ENCODE measurements around the gene CEP192.
"Not testable (repeated sequence)": the region's sequence is repeated elsewhere in the genome, so short reads cannot be mapped to it uniquely, and the experiment has no call there.

CEP192 gene

GRCh38 chr18:13032173-13032572 is 41.0 kb downstream of the CEP192 start:
- no peak for DNase-seq

DNA sequence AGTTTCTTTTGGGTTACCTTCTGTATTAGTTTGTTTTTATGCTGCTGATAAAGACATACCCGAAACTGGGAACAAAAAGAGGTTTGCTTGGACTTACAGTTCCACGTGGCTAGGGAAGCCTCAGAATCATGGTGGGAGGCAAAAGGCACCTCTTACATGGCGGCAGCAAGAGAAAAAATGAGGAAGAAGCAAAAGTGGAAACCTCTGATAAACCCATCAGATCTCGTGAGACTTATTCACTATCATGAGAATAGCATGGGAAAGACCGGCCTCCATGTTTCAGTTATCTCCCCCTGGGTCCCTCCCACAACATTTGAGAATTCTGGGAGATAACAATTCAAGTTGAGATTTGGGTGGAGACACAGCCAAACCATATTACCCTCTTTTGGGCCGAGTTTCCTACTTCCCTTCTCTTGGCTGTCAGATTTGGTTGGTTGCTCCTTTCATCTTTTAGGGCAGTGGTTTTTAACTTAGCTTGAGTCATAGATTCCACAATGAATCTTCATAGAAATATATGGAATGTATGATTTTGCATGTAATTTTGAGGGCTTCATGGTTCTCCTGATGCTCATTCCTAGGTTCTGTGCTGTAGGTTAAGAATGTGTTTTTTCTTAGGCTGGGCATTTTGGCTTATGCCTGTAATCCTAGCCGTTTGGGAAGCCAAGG is 44.2 kb downstream of the CEP192 start:
- DNase-seq, result no peak

DNA sequence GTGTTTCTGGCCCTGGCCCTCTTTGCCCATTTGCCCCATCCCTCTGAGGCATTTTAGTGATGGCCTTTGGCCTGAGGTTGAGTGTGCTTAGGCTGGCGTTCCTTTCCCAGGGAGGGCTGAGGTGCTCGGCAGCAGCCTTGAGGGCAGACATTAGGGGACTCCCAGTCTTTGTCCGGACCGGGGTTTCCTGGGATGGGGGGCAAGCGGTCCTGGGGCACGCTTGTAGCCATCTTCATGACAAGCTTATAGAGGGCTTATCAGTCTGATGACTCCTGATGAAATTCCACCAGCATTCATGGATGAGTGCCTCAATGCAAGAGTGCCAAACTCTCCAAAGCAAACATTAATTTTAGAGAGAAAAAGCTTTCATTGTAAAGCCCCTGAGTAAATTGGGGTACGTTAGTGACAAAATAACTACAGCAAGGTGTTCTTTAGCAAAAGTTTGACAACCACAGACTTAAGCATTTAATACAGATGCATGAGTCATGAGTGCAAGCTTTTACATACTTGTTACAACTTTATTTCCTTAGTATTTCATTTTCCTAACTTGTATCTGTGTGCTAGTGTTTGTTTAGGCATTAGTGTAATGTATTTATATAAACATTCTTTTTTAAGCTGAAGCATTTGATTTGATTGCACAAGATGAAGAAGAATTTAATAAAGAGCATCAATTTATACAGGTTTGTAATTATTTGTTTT is 45.6 kb downstream of the CEP192 start:
- DNase-seq, result no peak

DNA sequence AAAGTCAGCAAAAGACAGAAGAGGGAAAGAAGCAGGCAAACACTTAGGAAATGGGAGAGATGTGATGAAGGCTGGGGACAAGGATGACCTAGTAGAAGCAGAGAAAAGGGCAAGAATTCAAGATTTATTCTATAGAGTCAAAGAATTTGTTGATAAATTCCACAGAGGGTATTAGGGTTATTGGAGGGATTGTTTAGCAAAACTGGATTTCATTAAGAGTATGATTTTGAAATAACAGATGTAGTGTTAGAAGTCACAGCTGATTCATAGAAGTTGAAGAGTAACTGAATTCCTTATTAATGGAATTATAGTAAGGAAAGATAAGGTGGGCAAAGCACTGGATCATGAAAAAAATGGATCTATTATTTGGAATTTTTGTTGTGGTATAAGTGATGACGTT is 48.6 kb downstream of the CEP192 start:
- no peak for DNase-seq

- DNase-seq, result no peak
These were observed 51.9 kb downstream of the CEP192 start for GRCh38 chr18:13043066-13043465.

DNA sequence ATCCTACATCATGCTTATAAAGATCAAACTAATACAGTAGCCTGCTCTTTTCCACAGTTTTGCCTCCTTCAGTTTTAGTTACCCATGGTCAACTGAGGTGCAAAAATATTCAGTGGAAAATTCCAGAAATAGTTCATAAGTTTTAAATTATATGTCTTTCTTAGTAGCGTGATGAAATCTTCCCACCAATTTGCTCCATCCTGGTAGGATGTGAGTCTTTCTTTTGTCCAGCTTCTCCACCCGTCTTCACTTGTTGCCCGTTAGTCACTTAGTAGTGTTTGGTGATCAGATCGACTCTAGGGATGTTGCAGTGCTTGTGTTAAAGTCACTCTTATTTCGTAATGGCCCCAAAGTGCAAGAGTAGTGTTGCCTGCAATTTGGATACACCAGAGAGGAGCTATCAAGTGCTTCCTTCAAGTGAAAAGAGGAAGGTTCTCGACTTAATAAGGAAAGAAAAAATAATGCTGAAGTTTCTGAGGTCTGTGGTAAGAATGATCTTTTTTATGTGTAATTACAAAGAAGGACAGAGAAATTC is 57.0 kb downstream of the CEP192 start:
- DNase-seq, result no peak

DNA sequence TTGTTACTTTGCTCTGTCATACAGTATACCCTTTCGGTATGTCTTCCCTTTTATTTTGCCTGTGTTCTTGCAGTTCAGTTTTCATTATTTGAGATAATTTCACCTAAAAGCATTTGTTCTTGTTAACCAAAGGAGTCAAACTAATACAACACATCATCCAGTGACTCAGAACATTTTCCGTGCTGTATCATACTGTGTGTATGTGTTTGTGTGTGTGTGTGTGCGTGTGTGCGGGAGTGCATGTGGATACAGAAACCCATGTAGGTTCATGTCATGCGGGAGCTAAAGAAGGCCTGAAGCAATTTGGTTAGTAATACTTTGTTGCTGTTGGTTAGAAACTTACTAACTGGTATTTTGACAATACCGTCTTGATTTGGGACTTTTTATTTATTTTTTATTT is 60.0 kb downstream of the CEP192 start:
- no peak for DNase-seq

- no peak for DNase-seq
These were observed 60.8 kb downstream of the CEP192 start for GRCh38 chr18:13051950-13052349.

DNA sequence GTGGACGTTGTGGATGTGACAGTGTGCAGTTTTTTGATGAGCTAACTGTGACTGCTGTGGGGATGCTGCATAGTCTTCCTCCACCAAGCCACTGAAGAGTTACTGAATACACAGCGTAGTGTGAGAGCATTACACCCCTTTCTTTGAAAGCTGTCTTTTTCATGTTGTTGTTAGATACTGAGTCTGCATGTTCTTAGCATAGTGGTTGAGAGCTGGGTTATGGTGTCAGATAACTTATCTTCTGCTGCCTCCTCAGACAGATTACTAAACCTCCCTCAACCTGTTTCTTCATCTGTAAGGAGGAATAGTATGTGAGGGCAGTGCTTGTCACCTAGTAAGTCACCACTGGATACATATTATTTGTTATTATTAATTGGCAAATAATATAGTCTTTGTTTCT is 63.2 kb downstream of the CEP192 start:
- DNase-seq, result no peak

DNA sequence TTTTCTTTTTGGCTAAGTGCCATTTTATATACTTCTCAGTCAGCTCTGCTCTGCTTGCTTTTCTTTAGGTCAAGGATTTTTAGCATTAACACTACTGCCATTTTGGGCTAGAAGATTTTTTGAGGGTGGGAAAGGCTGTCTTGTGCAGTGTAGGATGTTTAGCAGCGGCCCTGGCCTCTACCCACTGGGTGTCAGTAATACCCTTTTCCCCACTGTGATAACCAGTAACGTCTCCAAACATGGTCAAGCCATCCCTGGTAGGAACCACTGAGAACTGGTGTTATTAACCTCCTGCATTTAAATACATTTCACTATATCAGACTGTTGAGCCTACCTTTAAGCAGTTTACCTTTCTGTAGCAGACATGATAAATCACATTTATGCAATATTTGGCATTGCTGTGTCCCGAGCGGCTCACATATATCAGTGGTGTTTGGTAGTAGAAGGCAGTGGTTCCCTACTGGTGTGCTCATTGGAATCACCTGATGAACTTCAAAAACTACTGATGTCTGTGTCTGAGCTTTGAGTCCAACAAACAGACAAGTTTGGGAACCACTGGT is 70.5 kb downstream of the CEP192 start:
- DNase-seq, result no peak

- DNase-seq, result no peak
These were observed 76.0 kb downstream of the CEP192 start for GRCh38 chr18:13067124-13067523.

DNA sequence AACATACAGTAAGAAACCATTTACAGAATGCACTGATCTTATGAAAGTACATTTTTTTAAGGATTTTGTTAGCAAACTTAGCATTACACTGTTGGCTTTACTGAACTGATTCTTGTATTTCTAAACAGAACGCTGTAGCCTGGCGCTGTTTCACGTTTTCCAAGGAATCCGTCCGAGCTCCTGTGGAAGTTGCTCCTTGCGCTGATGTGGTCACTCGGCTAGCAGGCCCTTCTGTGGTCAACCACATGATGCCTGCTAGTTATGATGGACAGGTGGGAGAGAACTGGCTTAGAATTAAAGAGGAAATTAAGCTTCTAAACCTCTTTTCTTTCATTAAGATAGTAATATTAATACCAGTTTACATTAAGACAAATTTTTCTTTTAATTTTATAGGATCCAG is 76.8 kb downstream of the CEP192 start:
- no peak for DNase-seq

DNA sequence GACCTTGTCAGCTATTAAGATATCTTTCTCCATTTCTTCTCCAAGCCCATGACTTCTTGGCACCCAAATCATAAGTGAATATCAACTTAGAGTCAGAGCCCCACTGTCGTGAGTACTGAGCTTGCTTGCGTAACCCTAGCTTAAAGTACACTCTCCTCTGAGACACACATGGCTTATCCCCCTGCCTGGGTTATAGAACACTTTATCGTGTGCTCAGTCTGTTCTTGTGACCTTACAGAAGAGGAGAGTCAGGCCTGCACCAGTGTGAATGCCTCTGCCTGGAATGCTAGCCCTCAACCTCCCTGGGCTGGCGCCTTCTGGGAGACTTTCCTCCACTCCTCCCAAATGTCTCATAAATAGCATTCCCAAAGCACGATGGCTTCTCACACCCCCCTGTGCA is 79.3 kb downstream of the CEP192 start:
- DNase-seq, result no peak

DNA sequence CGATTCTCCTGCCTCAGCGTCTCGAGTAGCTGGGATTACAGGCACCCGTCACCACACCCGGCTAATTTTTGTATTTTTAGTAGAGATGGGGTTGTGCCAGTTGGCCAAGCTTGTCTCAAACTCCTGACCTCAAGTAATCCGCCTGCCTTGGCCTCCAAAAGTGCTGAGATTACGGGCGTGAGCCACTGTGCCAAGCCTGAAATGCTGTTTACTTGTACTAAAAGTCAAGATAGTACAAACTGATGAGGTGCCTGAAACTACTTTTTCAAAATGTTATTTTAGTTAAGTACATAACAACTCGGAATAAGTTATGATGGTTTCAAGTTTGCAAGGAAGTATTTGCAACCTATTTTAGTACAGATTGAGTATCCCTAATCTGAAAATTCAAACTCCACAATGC is 85.7 kb downstream of the CEP192 start:
- DNase-seq, result no peak

DNA sequence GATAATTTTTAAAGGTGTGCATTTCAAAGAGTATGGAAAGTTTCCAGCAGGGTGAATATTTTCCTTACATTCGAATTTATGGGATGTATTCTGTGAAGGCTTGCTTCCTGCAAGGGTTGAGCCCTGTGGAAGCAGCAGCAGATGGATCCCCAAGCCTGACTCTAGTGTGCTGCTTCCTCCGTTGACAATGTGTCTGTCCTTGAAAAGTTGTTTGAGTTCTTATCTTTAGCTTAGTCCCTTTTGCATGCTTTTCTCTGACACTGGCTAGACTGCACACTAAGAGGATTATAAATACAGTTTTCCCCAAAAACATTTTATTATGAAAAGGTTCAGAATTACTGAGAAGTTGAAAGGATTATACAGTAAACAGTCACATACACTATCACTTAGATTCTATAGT is 86.3 kb downstream of the CEP192 start:
- no peak for DNase-seq

- DNase-seq, result not testable (repeated sequence)
These were observed 86.9 kb downstream of the CEP192 start for GRCh38 chr18:13078065-13078464.

DNA sequence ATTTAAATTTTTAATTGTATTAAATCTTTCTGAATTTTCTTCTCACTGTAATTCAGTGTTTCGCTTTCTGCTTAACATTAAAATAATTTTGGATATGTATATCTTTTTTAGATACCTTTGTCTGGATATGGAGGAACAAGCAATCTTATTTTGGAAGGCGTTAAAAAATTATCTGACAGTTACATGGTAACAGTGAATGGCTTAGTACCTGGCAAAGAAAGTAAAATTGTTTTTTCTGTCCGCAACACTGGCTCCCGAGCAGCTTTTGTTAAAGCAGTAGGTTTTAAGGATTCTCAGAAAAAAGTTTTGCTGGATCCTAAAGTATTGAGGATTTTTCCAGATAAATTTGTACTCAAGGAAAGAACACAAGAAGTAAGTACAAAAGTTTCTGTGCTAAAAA is 95.7 kb downstream of the CEP192 start:
- no peak for DNase-seq

DNA sequence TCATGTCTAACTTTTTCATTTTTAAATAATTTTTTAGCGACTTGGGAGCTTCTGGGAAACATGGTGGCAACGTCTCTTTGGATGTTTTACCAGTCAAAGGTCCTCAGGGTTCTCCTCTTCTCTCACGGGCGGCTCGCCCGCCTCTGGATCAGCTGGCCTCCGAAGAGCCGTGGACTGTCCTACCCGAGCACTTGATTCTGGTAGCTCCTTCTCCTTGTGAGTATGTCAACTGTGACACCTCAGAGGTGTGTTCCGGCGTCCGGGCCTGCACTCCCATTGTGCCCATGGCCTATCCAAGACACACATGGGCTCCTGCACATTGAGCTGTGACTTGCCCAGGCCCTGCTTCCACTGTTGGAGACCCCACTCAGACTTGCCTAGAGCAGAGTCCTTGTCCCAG is 104.3 kb downstream of the CEP192 start:
- no peak for DNase-seq

GRCh38 chr18:13096232-13096631 is 105.1 kb downstream of the CEP192 start:
- no peak for DNase-seq

DNA sequence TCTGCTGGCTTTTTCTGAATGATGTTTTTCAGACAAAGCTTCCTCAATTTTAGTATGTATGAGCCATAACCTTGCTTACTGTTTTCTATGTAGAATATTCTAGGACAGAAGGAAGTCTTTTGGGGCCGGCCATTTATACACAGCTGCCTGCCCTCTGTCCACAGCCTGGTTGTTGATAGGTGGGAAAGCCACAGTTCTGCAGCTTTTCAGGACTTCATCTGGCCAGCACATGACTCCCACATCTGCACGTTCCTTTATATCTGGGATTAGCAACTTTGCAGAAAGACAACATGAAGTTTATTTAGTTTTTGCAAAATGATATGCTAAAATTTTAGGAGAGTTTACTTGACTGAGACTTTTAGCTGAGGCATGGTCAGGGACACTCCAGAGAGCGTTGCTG is 105.6 kb downstream of the CEP192 start:
- no peak for DNase-seq

- DNase-seq, result not testable (repeated sequence)
These were observed 106.9 kb downstream of the CEP192 start for GRCh38 chr18:13098104-13098503.

GRCh38 chr18:13099113-13099512 is 108.0 kb downstream of the CEP192 start:
- DNase-seq, result no peak

GRCh38 chr18:13100942-13101658 is 109.9 kb downstream of the CEP192 start:
- DNase-seq, result no peak

Data from DMS79 (cell line).